Nucleus accumbens (tissue), 56 donors: ENCODE results near the gene PTPN9.
"Not testable (repeated sequence)": the region's sequence is repeated elsewhere in the genome, so short reads cannot be mapped to it uniquely, and the experiment has no call there.

ENCODE experiments used
- DNase-seq, 56 donors: peaks; one replicate each; lab custom pipeline; 2025; lab: John Stamatoyannopoulos, UW

Gene PTPN9

GRCh38 chr15:75578948-75579920 lies at the start of gene PTPN9:
Gene PTPN9 (minus strand): TSS chr15:75579315. CDS start chr15:75578776, 539 bp downstream.
- peak in 54 of 56 donors; percentile 22 to 87 (median 72) for DNase-seq

GRCh38 chr15:75625542-75626347 lies 46.6 kb upstream of the PTPN9 start, which contains the start of gene SNUPN:
Gene SNUPN (minus strand): TSS chr15:75625725. CDS start chr15:75621051, 4,674 bp downstream.
- peak; percentile 46 to 95 (median 88) for DNase-seq

- no peak for DNase-seq
Measured at GRCh38 chr15:75622505-75622904, 43.4 kb upstream of the PTPN9 start.

GRCh38 chr15:75620841-75621391 lies 41.8 kb upstream of the PTPN9 start:
- DNase-seq, result peak in 7 of 56 donors; percentile 3 to 41 (median 25)

- DNase-seq, result no peak
Measured at GRCh38 chr15:75620058-75620820, 41.1 kb upstream of the PTPN9 start.

- DNase-seq, result no peak
Measured at GRCh38 chr15:75616766-75617165, 37.7 kb upstream of the PTPN9 start.

GRCh38 chr15:75606711-75607699 lies 27.9 kb upstream of the PTPN9 start:
- no peak for DNase-seq

GRCh38 chr15:75606026-75606425 lies 26.9 kb upstream of the PTPN9 start:
- DNase-seq, result no peak

- DNase-seq, result no peak
Measured at GRCh38 chr15:75599401-75599800, 20.3 kb upstream of the PTPN9 start.

GRCh38 chr15:75598361-75598760 lies 19.2 kb upstream of the PTPN9 start:
- DNase-seq, result no peak

- no peak for DNase-seq
Measured at GRCh38 chr15:75597667-75598341, 18.7 kb upstream of the PTPN9 start.

GRCh38 chr15:75596703-75597345 lies 17.7 kb upstream of the PTPN9 start:
- peak in 2 of 56 donors; percentile 4 to 6 for DNase-seq

GRCh38 chr15:75594276-75594675 lies 15.2 kb upstream of the PTPN9 start:
- DNase-seq, result no peak

GRCh38 chr15:75591655-75592364 lies 12.7 kb upstream of the PTPN9 start:
- DNase-seq, result no peak

GRCh38 chr15:75590239-75590638 lies 11.1 kb upstream of the PTPN9 start:
- no peak for DNase-seq

- DNase-seq, result no peak
Measured at GRCh38 chr15:75589071-75589470, 10.0 kb upstream of the PTPN9 start.

- not testable (repeated sequence) for DNase-seq
Measured at GRCh38 chr15:75586422-75586821, 7.3 kb upstream of the PTPN9 start.
